H1 (cell line): ENCODE data around the gene RAP1GAP. TPM values are rescaled to one million over a fixed set of nuclear protein-coding genes. Genes with fewer than 3 reads are reported as not detected.

Experiments used
- CTCF ChIA-PET: fragments of 300-600 bp; sonication (Branson Sonifier 250); formaldehyde crosslinking; loops from one replicate; lab custom pipeline; 2021; ENCODE audit not compliant: partially characterized antibody; lab: Charles Lee
- POLR2A ChIA-PET: fragments of 300-600 bp; sonication (Branson Sonifier 250); formaldehyde crosslinking; loops from one replicate; lab custom pipeline; 2021; ENCODE audit warnings: inconsistent platforms; ENCODE audit not compliant: partially characterized antibody; lab: Charles Lee
- DNase-seq, 2 experiments: peaks; one replicate each; pipeline versions ENCODE4 v3.0.0 to v3.0.0-alpha.2; 2010 to 2022; ENCODE audit warnings: low spot score in 2 of 2, low read depth in 1 of 2, mixed read lengths in 1 of 2
- FAIRE-seq: peaks from 2 replicates; lab custom pipeline; 2011; peaks lifted over from hg19 to GRCh38; lab: Jason Lieb, UNC
- H2AFZ ChIP-seq: 2 replicates; pipeline ENCODE4 v1.8.1; 2012; ENCODE audit warnings: low read length, inconsistent platforms
- H2AK5ac ChIP-seq: 2 replicates; pipeline ENCODE4 v1.6.1; 2013; ENCODE audit warnings: low read depth, low read length
- H2BK120ac ChIP-seq: replicated peaks from 2 replicates; pipeline ENCODE3; 2013; ENCODE audit warnings: low read depth, low read length, inconsistent platforms
- H2BK12ac ChIP-seq: 2 replicates; pipeline ENCODE4 v1.6.1; 2013; ENCODE audit warnings: low read depth, low read length
- H2BK15ac ChIP-seq: 2 replicates; pipeline ENCODE4 v1.6.1; 2013; ENCODE audit warnings: low read length
- H2BK20ac ChIP-seq: 2 replicates; pipeline ENCODE4 v1.6.1; 2013; ENCODE audit warnings: low read length
- H2BK5ac ChIP-seq: 2 replicates; pipeline ENCODE4 v1.6.1; 2013; ENCODE audit warnings: low read depth, low read length
- H3K14ac ChIP-seq: 2 replicates; pipeline ENCODE4 v1.6.1; 2013; ENCODE audit warnings: inconsistent platforms; ENCODE audit not compliant: insufficient read length
- H3K18ac ChIP-seq: 2 replicates; pipeline ENCODE4 v1.6.1; 2013; ENCODE audit warnings: low read length; ENCODE audit errors: extremely low read depth
- H3K23ac ChIP-seq: 2 replicates; pipeline ENCODE4 v1.6.1; 2013; ENCODE audit warnings: inconsistent platforms; ENCODE audit not compliant: insufficient read length
- H3K23me2 ChIP-seq: 2 replicates; pipeline ENCODE4 v1.6.1; 2013; ENCODE audit warnings: low read depth, low read length
- H3K27ac ChIP-seq: 2 replicates; pipeline ENCODE4 v1.6.1; 2011; ENCODE audit warnings: low read depth, low read length, inconsistent platforms
- H3K27me3 ChIP-seq, 4 experiments: replicated peaks in 1 of 4; 1 replicate in 1 of 4; 2 replicates in 3 of 4; pipeline versions ENCODE4 v1.6.1 to v1.8.1; 2011 to 2013; ENCODE audit warnings: low read length in 3 of 4, mild to moderate bottlenecking in 3 of 4, inconsistent platforms in 2 of 4, mixed read lengths in 2 of 4, moderate library complexity in 1 of 4; ENCODE audit not compliant: control insufficient read depth in 3 of 4, insufficient read depth in 3 of 4; ENCODE audit errors: extremely low read depth in 1 of 4
- H3K36me3 ChIP-seq, 4 experiments: 2 replicates each; pipeline versions ENCODE4 v1.6.1 to v1.8.1; 2011 to 2013; ENCODE audit warnings: mild to moderate bottlenecking in 4 of 4, low read length in 3 of 4, moderate library complexity in 2 of 4, control low read depth in 1 of 4, inconsistent platforms in 1 of 4; ENCODE audit not compliant: insufficient read depth in 4 of 4, control insufficient read depth in 2 of 4
- H3K4ac ChIP-seq: replicated peaks from 2 replicates; pipeline ENCODE3; 2013; ENCODE audit warnings: low read length, low read depth, mixed read lengths, inconsistent platforms; ENCODE audit not compliant: insufficient read length
- H3K4me1 ChIP-seq, 4 experiments: replicated peaks in 1 of 4; 1 replicate in 1 of 4; 2 replicates in 3 of 4; pipeline versions ENCODE4 v1.6.1 to v1.8.1; 2011 to 2013; ENCODE audit warnings: low read length in 3 of 4, inconsistent platforms in 2 of 4, mixed read lengths in 1 of 4; ENCODE audit not compliant: insufficient read depth in 4 of 4, control insufficient read depth in 3 of 4
- H3K4me2 ChIP-seq, 2 experiments: 2 replicates each; pipeline versions ENCODE4 v1.6.1 to v1.8.1; 2011 to 2013; ENCODE audit warnings: low read depth in 2 of 2, low read length in 2 of 2, control low read depth in 1 of 2, inconsistent platforms in 1 of 2, mild to moderate bottlenecking in 1 of 2; ENCODE audit not compliant: insufficient read depth in 1 of 2
- H3K4me3 ChIP-seq, 4 experiments: fragments of 200-600, 300-600 bp in 1 of 4; sonication (generic), shearing (Covaris generic), sonication (Bioruptor Twin) in 1 of 4; 2 replicates each; pipeline versions ENCODE4 v1.5.1 to v1.8.1; 2011 to 2016; ENCODE audit warnings: low read length in 4 of 4, low read depth in 3 of 4, control low read depth in 2 of 4, inconsistent platforms in 2 of 4, mild to moderate bottlenecking in 2 of 4, mixed read lengths in 1 of 4, moderate library complexity in 1 of 4; ENCODE audit not compliant: insufficient read depth in 2 of 4; ENCODE audit errors: extremely low read depth in 1 of 4
- H3K56ac ChIP-seq: replicated peaks from 2 replicates; pipeline ENCODE3; 2013; ENCODE audit warnings: low read depth, mild to moderate bottlenecking, mixed read lengths, low read length, inconsistent platforms; ENCODE audit not compliant: insufficient read length
- H3K79me1 ChIP-seq: 2 replicates; pipeline ENCODE4 v1.6.1; 2013; ENCODE audit warnings: low read depth, low read length, control low read depth
- H3K79me2 ChIP-seq, 2 experiments: 2 replicates each; pipeline versions ENCODE4 v1.6.1 to v1.8.1; 2012 to 2013; ENCODE audit warnings: low read length in 2 of 2, mild to moderate bottlenecking in 2 of 2, inconsistent platforms in 1 of 2; ENCODE audit not compliant: insufficient read depth in 2 of 2, control insufficient read depth in 1 of 2
- H3K9ac ChIP-seq, 4 experiments: replicated peaks in 1 of 4; 1 replicate in 1 of 4; 2 replicates in 3 of 4; pipeline versions ENCODE4 v1.6.1 to v1.8.1; 2011 to 2013; ENCODE audit warnings: low read depth in 3 of 4, low read length in 3 of 4, control low read depth in 2 of 4, mild to moderate bottlenecking in 2 of 4, moderate library complexity in 2 of 4, inconsistent platforms in 1 of 4; ENCODE audit errors: extremely low read depth in 1 of 4
- H3K9me3 ChIP-seq, 2 experiments: 2 replicates each; pipeline versions ENCODE4 v1.6.1 to v1.8.1; 2012 to 2013; ENCODE audit warnings: mild to moderate bottlenecking in 2 of 2, moderate library complexity in 2 of 2, control low read depth in 1 of 2, inconsistent platforms in 1 of 2, low read depth in 1 of 2, low read length in 1 of 2, mixed read lengths in 1 of 2; ENCODE audit not compliant: insufficient read depth in 2 of 2
- H4K20me1 ChIP-seq, 2 experiments: replicated peaks in 1 of 2; 2 replicates each; pipeline versions ENCODE3 to v1.8.1; 2011 to 2013; ENCODE audit warnings: inconsistent platforms in 2 of 2, low read length in 2 of 2, mild to moderate bottlenecking in 1 of 2; ENCODE audit not compliant: insufficient read depth in 2 of 2, control insufficient read depth in 1 of 2
- H4K5ac ChIP-seq: 2 replicates; pipeline ENCODE4 v1.6.1; 2013; ENCODE audit warnings: low read length, low read depth, mixed read lengths, inconsistent platforms; ENCODE audit not compliant: insufficient read length
- H4K8ac ChIP-seq: 2 replicates; pipeline ENCODE4 v1.8.0; 2013; ENCODE audit warnings: mild to moderate bottlenecking, moderate library complexity, low read length, inconsistent platforms; ENCODE audit not compliant: insufficient read depth; ENCODE audit errors: extremely low read depth
- H4K91ac ChIP-seq: replicated peaks from 2 replicates; pipeline ENCODE3; 2013; ENCODE audit warnings: low read length, mixed read lengths, inconsistent platforms; ENCODE audit not compliant: insufficient read length
- CEBPB ChIP-seq: IDR thresholded peaks from 2 replicates; pipeline ENCODE4 v1.6.1; 2012; ENCODE audit warnings: low read depth, low read length
- RAD21 ChIP-seq, 2 experiments: IDR thresholded peaks in 1 of 2; conservative IDR thresholded peaks in 1 of 2; 2 replicates each; pipeline ENCODE4 v1.6.1; 2011; ENCODE audit warnings: low read depth in 2 of 2, low read length in 2 of 2, improper control_type of control experiment in 1 of 2, inconsistent platforms in 1 of 2, mild to moderate bottlenecking in 1 of 2, moderate library complexity in 1 of 2
- RFX5 ChIP-seq: IDR thresholded peaks from 2 replicates; pipeline ENCODE4 v1.6.1; 2011; ENCODE audit warnings: low read depth, low read length, improper control_type of control experiment, borderline replicate concordance
- SIN3A ChIP-seq, 2 experiments: IDR thresholded peaks in 1 of 2; conservative IDR thresholded peaks in 1 of 2; 2 replicates each; pipeline ENCODE4 v1.6.1; 2011 to 2012; ENCODE audit warnings: low read length in 2 of 2, improper control_type of control experiment in 1 of 2, low read depth in 1 of 2, mild to moderate bottlenecking in 1 of 2
- SP1 ChIP-seq: IDR thresholded peaks from 2 replicates; pipeline ENCODE4 v1.6.1; 2011; ENCODE audit warnings: low read depth, low read length
- SP4 ChIP-seq: IDR thresholded peaks from 2 replicates; pipeline ENCODE4 v1.6.1; 2012; ENCODE audit warnings: low read length, inconsistent platforms
- TEAD4 ChIP-seq: IDR thresholded peaks from 2 replicates; pipeline ENCODE4 v1.6.1; 2012; ENCODE audit warnings: low read depth, low read length, inconsistent platforms, mixed read lengths
- WGBS, 2 experiments: shearing (Covaris generic) in 1 of 2; methylation state at CpG; one replicate each; pipeline versions ENCODE4 v1.1.6 to v1.1.7; 2013 to 2015; ENCODE audit warnings: low lambda C conversion rate in 2 of 2, mixed read lengths in 2 of 2, inconsistent platforms in 1 of 2, low coverage in 1 of 2, missing lambda C conversion rate in 1 of 2; ENCODE audit not compliant: insufficient replicate concordance in 2 of 2, insufficient coverage in 1 of 2, insufficient read length in 1 of 2; ENCODE audit errors: extremely low coverage in 1 of 2, missing lambda C conversion rate in 1 of 2; 5-methylcytosine and 5-hydroxymethylcytosine counted together
- polyA plus RNA-seq, 7 experiments: library from polyadenylated mRNA; depleted of rRNA in 3 of 7; stranded (reverse) in 5 of 7; unstranded in 2 of 7; fragments of >200 nt in 5 of 7; fragments of 200-250 nt in 2 of 7; gene quantifications; 1 replicate in 5 of 7; 2 replicates in 1 of 7; 4 replicates in 1 of 7; pipeline versions ENCODE4 v1.2.1 to v1.2.3, GENCODE V29; 2011 to 2013; ENCODE audit warnings: missing spikeins in 2 of 7, mixed read lengths in 2 of 7
- total RNA-seq: library from RNA; stranded (reverse); fragmentation: NEBNext Ultra II Directional; extraction: Animal tissue kit (Norgen Biotek cat#: 25700); gene quantifications from 2 replicates; pipeline ENCODE4 v1.2.1, GENCODE V29; 2021

Gene RAP1GAP
- total and polyA plus RNA-seq, 2 of the 8 experiments (the other 6 are each of a cell fraction or from before 2014, with no cell fraction given) = 8.4 TPM

DNA sequence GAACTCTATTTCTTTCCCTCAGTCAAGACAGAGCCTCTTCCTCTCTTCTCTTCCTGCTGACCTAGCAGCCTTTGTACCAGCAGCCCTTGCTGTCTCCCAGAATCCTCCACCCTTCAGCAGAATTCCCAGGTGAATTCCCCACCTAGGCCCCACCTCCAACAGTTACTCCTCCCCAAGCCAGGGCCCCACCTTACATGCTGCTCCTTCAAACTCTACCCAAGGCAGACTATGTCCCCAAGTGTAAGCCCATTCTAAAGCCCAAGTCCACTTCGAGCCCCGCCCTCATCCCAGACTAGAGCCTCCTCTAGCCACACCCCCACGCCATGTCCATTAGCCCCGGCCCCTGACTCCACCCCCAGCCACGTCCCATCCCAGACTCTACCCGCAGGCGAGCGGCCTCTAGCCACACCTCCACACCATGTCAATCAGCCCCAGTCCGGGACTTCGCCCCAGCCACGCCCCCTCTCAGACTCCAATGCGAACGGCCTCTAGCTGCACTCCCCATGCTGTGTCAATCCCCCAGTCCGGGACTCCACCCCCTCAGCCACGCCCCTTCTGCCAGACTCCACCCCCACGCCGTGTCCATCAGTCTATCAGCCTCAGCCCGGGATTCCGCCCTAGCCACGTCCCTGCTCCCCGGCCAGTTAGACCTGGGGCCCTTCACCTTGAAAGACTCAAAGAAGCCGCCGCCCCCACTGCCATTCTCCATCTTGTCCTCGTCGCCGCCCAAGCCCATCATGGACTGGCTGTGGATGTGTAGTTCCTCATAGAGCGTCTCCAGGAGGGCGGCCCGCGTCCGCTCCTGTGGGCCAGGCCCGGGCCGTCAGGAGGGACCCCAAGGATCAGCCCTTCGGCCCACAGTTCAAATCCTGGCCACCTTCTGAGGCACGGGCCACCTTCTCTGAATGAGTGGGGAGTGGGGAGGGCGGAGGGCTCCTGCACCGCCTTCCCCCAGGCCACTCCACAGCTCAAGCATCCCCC, 61.3 kb downstream of the RAP1GAP start:
- Histone ChIP-seq H3K27ac (no peak overlapping the region), H3K4me2 (peak overlapping the region; percentile 42; a peak in 2 of 4 replicates), H4K91ac (no peak overlapping the region), H3K79me1 (peaks cover 2% of the 10 kb centered on the region; the same call in 1 of the 2 replicates), H2BK20ac (no peak overlapping the region), H3K9ac (0 out of 7 replicates have a peak overlapping the region, but pooled peaks of 1 of the 4 experiments have one; percentile 21), H3K79me2 (no peaks in the 10 kb centered on the region), H3K23me2 (peaks cover 5% of the 10 kb centered on the region; the same call in 1 of the 2 replicates), H3K18ac (peak overlapping the region; percentile 87; the same call in 1 of the 2 replicates), H2BK120ac (no peak overlapping the region), H2BK12ac (peak overlapping the region; percentile 96; the same call in 1 of the 2 replicates), H4K8ac (peak overlapping the region; percentile 75; the same call in 1 of the 2 replicates), H3K36me3 (no peaks in the 10 kb centered on the region; a peak in 2 of 8 replicates), H3K56ac (no peak overlapping the region), H3K9me3 (no peaks in the 10 kb centered on the region), H3K27me3 (no peaks in the 10 kb centered on the region), H3K23ac (no peak overlapping the region), H3K4ac (no peak overlapping the region), H2AK5ac (0 out of 2 replicates have a peak overlapping the region, but pooled peaks have one; percentile 90), H2AFZ (0 out of 2 replicates have a peak overlapping the region, but pooled peaks have one; percentile 19), H3K4me3 (peak overlapping the region in 1 of 4 experiments; percentile 40; a peak in 2 of 8 replicates), H3K14ac (no peak overlapping the region), H3K4me1 (peaks cover 2 to 7% (median 3%) of the 10 kb centered on the region in 4 experiments; a peak in 6 of 7 replicates), H2BK5ac (peak overlapping the region; percentile 83; the same call in 1 of the 2 replicates), H2BK15ac (0 out of 2 replicates have a peak overlapping the region, but pooled peaks have one; percentile 72), H4K20me1 (peaks cover 0 to 3% of the 10 kb centered on the region in 2 experiments), H4K5ac (no peak overlapping the region)
- WGBS, 2 experiments = 42% methylated on average over 33 of the region's 37 CpGs; no CpG with 5 or more reads in 1 of the 2 experiments
- FAIRE-seq = peak; percentile 92
- CTCF ChIA-PET = interaction anchor here (1.3 to 3.5 kb wide), 7 partner anchors 9 to 352 kb away, joined by 3 to 15 read pairs (median 4); no protein-coding TSS in a partner anchor
- DNase-seq = peak; percentile 100
- POLR2A ChIA-PET = interaction anchor here (3.4 kb wide), 1 partner anchor 14 kb away, joined by 14 read pairs; no protein-coding TSS in a partner anchor
- no peak for TF ChIP-seq RFX5
- 0 out of 2 replicates have a peak, but pooled peaks have one; percentile 1 for TF ChIP-seq TEAD4
- TF ChIP-seq SIN3A (conservative IDR thresholded peaks at IDR 0.05 in 1 of 2, IDR thresholded peaks at IDR 0.05 in 1 of 2; ENCODE audit: low read depth in 1 of 2, low read length in 2 of 2) = no peak
- peak; percentile 94 for TF ChIP-seq SP4
- TF ChIP-seq SP1 = 0 out of 2 replicates have a peak, but pooled peaks have one; percentile 5
- TF ChIP-seq CEBPB = no peak
- TF ChIP-seq RAD21 (IDR thresholded peaks at IDR 0.05 in 1 of 2, conservative IDR thresholded peaks at IDR 0.05 in 1 of 2; ENCODE audit: low read depth in 2 of 2, low read length in 2 of 2) = no peak
